ENCODE results near the gene C17orf113. TPM values are rescaled to one million over a fixed set of nuclear protein-coding genes. Genes with fewer than 3 reads are reported as not detected.

The C17orf113 gene
- total RNA-seq, 4 donors from 2014 or later = 0.27 to 1.4 (median 0.58) TPM

DNA sequence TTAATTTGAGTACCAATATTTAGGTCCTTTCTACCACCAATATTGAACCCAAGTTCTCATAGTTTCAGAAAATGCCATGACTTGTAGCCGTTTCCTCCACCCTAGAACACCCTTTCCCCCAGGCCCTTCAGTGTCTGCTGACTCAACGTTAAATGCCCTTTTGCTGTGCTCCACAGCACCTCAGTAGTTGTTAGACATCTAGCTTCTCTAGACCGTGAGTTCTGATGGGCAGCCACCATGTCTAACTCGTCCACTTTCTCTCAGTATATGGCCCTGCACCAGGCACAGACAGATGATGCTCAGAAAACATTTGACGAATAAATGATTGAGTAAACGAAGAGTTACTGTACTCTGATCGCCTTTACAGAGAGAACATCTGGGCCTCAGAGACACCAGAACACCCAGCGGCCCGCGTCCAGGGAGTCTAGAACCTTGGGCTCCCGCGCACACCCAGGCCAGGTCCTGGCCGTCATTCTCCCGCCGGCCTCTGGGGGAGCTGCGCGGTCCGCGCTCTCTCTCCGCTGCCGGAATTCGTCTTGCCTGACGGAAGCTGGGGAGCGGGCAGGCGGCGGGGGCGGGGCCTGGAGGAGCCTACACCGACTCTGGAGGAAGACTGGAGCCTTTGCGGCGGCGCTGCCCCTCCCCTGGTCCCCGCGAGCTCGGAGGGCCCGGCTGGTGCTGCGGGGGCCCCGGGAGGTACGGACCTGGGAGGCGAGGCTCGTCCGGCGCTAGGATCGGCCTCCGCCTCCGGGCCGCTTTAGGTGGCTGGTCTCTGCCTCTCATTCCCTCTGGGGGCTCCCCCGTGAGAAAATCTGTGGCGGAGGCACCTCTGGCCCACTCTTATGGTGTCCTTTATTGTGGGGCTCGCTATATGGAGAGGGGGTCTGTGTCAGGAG, 30.6 kb downstream of the C17orf113 start, which contains the start of gene NKIRAS2:
TSS of gene NKIRAS2 (plus strand) at position 582 of the 896 bp plus-strand sequence. CDS start 1,488 bp downstream, outside the sequence.
- H3K4me3 ChIP-seq = peak within 1 kb of the TSS; percentile 91 to 94
- H3K27me3 ChIP-seq = no peaks in the 10 kb centered on the region
- TF ChIP-seq, protein P1, sequence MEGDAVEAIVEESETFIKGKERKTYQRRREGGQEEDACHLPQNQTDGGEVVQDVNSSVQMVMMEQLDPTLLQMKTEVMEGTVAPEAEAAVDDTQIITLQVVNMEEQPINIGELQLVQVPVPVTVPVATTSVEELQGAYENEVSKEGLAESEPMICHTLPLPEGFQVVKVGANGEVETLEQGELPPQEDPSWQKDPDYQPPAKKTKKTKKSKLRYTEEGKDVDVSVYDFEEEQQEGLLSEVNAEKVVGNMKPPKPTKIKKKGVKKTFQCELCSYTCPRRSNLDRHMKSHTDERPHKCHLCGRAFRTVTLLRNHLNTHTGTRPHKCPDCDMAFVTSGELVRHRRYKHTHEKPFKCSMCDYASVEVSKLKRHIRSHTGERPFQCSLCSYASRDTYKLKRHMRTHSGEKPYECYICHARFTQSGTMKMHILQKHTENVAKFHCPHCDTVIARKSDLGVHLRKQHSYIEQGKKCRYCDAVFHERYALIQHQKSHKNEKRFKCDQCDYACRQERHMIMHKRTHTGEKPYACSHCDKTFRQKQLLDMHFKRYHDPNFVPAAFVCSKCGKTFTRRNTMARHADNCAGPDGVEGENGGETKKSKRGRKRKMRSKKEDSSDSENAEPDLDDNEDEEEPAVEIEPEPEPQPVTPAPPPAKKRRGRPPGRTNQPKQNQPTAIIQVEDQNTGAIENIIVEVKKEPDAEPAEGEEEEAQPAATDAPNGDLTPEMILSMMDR (IDR thresholded peaks at IDR 0.05) = peak; percentile 93 to 100 (median 95)
- TF ChIP-seq POLR2A (IDR thresholded peaks at IDR 0.05) (peak; percentile 38 to 62), EP300 (IDR thresholded peaks at IDR 0.05) (no peak), POLR2AphosphoS5 (IDR thresholded peaks at IDR 0.05) (peak; percentile 57)
- H3K27ac ChIP-seq = peak within 1 kb of the TSS; percentile 77 to 90 (median 90)
- H3K36me3 ChIP-seq = peaks cover 0 to 31% of the 10 kb centered on the region in 2 donors
- H3K4me1 ChIP-seq = peaks cover 0 to 60% (median 28%) of the 10 kb centered on the region in 3 donors
- peak; percentile 87 for ATAC-seq
- H3K9me3 ChIP-seq = no peaks in the 10 kb centered on the region
- WGBS, 2 donors (ENCODE audit: low coverage in 1 of 2) = 14 to 61% methylated on average over 3 to 12 of the region's 49 CpGs

DNA sequence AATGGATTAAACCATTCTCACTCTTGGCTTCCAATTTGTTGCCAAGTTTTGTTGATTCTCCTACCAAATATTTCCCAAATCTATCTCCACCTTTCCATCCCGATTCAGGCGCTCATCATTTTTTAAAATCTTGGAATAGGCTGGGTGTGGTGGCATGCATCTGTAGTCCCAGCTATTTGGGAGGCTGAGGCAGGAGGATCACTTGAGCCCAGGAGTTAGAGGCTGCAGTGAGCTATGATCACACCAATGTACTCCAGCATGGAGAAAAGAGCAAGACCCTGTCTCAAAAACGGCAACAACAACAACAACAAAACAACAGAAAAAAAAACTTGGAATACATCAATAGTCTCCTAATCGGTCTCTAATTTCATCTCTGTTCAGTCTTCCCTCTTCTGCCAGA, 31.4 kb downstream of the C17orf113 start:
- H3K36me3 ChIP-seq = peaks cover 0 to 25% of the 10 kb centered on the region in 2 donors
- ATAC-seq = no peak
- H3K4me1 ChIP-seq = peaks cover 0 to 60% (median 28%) of the 10 kb centered on the region in 3 donors
- H3K27ac ChIP-seq = peak overlapping the region in 1 of 4 donors; percentile 90
- TF ChIP-seq, protein P1 (IDR thresholded peaks at IDR 0.05) = no peak
- TF ChIP-seq POLR2A (IDR thresholded peaks at IDR 0.05) (no peak), POLR2AphosphoS5 (IDR thresholded peaks at IDR 0.05) (no peak), EP300 (IDR thresholded peaks at IDR 0.05) (no peak)
- no peaks in the 10 kb centered on the region for H3K9me3 ChIP-seq
- no peaks in the 10 kb centered on the region for H3K27me3 ChIP-seq
- no peak overlapping the region for H3K4me3 ChIP-seq
- WGBS, 2 donors (ENCODE audit: low coverage in 1 of 2) = 79 to 80% methylated on average over 3 to 4 of the region's 4 CpGs

DNA sequence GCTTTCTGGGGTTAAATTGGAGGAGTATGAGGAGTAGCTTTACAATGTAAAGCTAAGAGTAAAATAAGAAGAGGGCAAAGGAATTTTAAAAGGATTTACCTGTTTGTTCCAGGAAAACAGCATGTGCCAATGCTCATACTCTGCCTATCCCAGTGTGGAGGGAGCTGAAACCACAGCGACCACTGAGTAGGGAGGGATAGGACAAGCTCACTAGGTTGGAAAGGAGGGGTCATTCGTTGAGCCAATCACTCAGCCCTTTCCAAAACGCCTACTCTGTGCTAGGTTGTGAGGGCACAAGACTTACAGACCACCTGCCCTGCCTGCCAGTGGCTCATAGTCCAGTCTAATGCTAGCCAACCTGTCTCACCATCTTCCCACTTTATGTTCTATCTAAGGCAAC, 32.1 kb downstream of the C17orf113 start:
- Histone ChIP-seq H3K4me3 (peak overlapping the region in 1 of 2 donors; percentile 87), H3K9me3 (no peaks in the 10 kb centered on the region), H3K4me1 (peaks cover 0 to 64% (median 32%) of the 10 kb centered on the region in 3 donors), H3K27me3 (no peaks in the 10 kb centered on the region), H3K27ac (peak overlapping the region in 3 of 4 donors; percentile 88 to 95 (median 92)), H3K36me3 (peaks cover 0 to 18% of the 10 kb centered on the region in 2 donors)
- TF ChIP-seq, protein P1 (IDR thresholded peaks at IDR 0.05) = no peak
- TF ChIP-seq EP300 (IDR thresholded peaks at IDR 0.05) = no peak
- no peak for TF ChIP-seq POLR2AphosphoS5 (IDR thresholded peaks at IDR 0.05)
- no peak for TF ChIP-seq POLR2A (IDR thresholded peaks at IDR 0.05)
- WGBS, 2 donors (ENCODE audit: low coverage in 1 of 2) = 35% methylated on average over 2 to 3 of the region's 3 CpGs
- ATAC-seq = no peak

DNA sequence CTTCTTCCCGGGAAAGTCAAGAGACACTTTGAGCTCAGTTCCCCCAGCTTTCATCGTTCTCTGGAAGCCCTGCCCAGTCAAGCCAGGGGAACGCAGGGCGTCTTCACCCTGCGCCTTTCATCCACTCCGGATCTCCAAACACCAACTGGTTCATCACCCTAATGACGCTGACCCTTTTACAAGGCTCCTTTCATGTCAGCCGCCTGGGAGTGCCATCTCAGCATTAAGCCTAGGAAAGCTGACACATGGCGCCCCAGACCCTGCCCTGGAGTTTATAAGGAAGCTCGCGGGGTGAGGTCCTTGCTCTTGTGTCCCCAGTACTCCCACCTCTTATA, 32.6 kb downstream of the C17orf113 start:
- Histone ChIP-seq H3K9me3 (no peaks in the 10 kb centered on the region), H3K4me3 (peak overlapping the region; percentile 83 to 87), H3K27me3 (no peaks in the 10 kb centered on the region), H3K27ac (peak overlapping the region; percentile 81 to 95 (median 90)), H3K4me1 (peaks cover 0 to 69% (median 37%) of the 10 kb centered on the region in 3 donors), H3K36me3 (peaks cover 0 to 13% of the 10 kb centered on the region in 2 donors)
- ATAC-seq = no peak
- WGBS, 2 donors (ENCODE audit: low coverage in 1 of 2) = 4 to 13% methylated on average over 2 to 4 of the region's 11 CpGs
- TF ChIP-seq POLR2AphosphoS5 (IDR thresholded peaks at IDR 0.05) (no peak), POLR2A (IDR thresholded peaks at IDR 0.05) (no peak), EP300 (IDR thresholded peaks at IDR 0.05) (no peak)
- TF ChIP-seq, protein P1 (IDR thresholded peaks at IDR 0.05) = no peak
